ENCODE measurements around the gene SYK. TPM values are rescaled to one million over a fixed set of nuclear protein-coding genes. Genes with fewer than 3 reads are reported as not detected.
"Not testable (repeated sequence)": the region's sequence is repeated elsewhere in the genome, so short reads cannot be mapped to it uniquely, and the experiment has no call there.

The SYK gene
- polyA plus RNA-seq, 4 donors: 26.8 to 35.0 (median 28.6) TPM

- no peak for DNase-seq (ENCODE audit: low read depth in 4 of 4, low spot score in 3 of 4)
Measured at GRCh38 chr9:90795084-90795483, 6.5 kb upstream of the SYK start.

- no peak for DNase-seq (ENCODE audit: low read depth in 4 of 4, low spot score in 3 of 4)
Measured at GRCh38 chr9:90795871-90796317, 5.7 kb upstream of the SYK start.

GRCh38 chr9:90799271-90799852 is 2.3 kb upstream of the SYK start:
- no peak for DNase-seq (ENCODE audit: low read depth in 4 of 4, low spot score in 3 of 4)

GRCh38 chr9:90801973-90802322 is 329 bp downstream of the SYK start:
- DNase-seq (ENCODE audit: low read depth in 4 of 4, low spot score in 3 of 4): no peak

GRCh38 chr9:90802386-90802985 is 867 bp downstream of the SYK start:
- no peak for DNase-seq (ENCODE audit: low read depth in 4 of 4, low spot score in 3 of 4)

- DNase-seq (ENCODE audit: low read depth in 4 of 4, low spot score in 3 of 4): no peak
Measured at GRCh38 chr9:90803860-90804593, 2.4 kb downstream of the SYK start.

GRCh38 chr9:90805006-90805996 is 3.7 kb downstream of the SYK start:
- no peak for DNase-seq (ENCODE audit: low read depth in 4 of 4, low spot score in 3 of 4)

GRCh38 chr9:90807006-90807405 is 5.4 kb downstream of the SYK start:
- DNase-seq (ENCODE audit: low read depth in 4 of 4, low spot score in 3 of 4): no peak

- no peak for DNase-seq (ENCODE audit: low read depth in 4 of 4, low spot score in 3 of 4)
Measured at GRCh38 chr9:90808398-90808797, 6.8 kb downstream of the SYK start.

- DNase-seq (ENCODE audit: low read depth in 4 of 4, low spot score in 3 of 4): no peak
Measured at GRCh38 chr9:90808890-90809685, 7.5 kb downstream of the SYK start.

- no peak for DNase-seq (ENCODE audit: low read depth in 4 of 4, low spot score in 3 of 4)
Measured at GRCh38 chr9:90810691-90811090, 9.1 kb downstream of the SYK start.

- DNase-seq (ENCODE audit: low read depth in 4 of 4, low spot score in 3 of 4): no peak
Measured at GRCh38 chr9:90813046-90813445, 11.4 kb downstream of the SYK start.

GRCh38 chr9:90813523-90813922 is 11.9 kb downstream of the SYK start:
- no peak for DNase-seq (ENCODE audit: low read depth in 4 of 4, low spot score in 3 of 4)

- DNase-seq (ENCODE audit: low read depth in 4 of 4, low spot score in 3 of 4): no peak
Measured at GRCh38 chr9:90814355-90814754, 12.7 kb downstream of the SYK start.

- no peak for DNase-seq (ENCODE audit: low read depth in 4 of 4, low spot score in 3 of 4)
Measured at GRCh38 chr9:90815183-90815943, 13.7 kb downstream of the SYK start.

GRCh38 chr9:90815944-90816357 is 14.3 kb downstream of the SYK start:
- no peak for DNase-seq (ENCODE audit: low read depth in 4 of 4, low spot score in 3 of 4)

- DNase-seq (ENCODE audit: low read depth in 4 of 4, low spot score in 3 of 4): no peak
Measured at GRCh38 chr9:90816690-90817089, 15.1 kb downstream of the SYK start.

- no peak for DNase-seq (ENCODE audit: low read depth in 4 of 4, low spot score in 3 of 4)
Measured at GRCh38 chr9:90818279-90818678, 16.7 kb downstream of the SYK start.

- not testable (repeated sequence) for DNase-seq (ENCODE audit: low read depth in 4 of 4, low spot score in 3 of 4)
Measured at GRCh38 chr9:90820406-90820805, 18.8 kb downstream of the SYK start.

All from right renal pelvis (tissue), 4 donors.